HepG2 (cell line): ENCODE results near the gene RBM6. TPM values are rescaled to one million over a fixed set of nuclear protein-coding genes. Genes with fewer than 3 reads are reported as not detected.
A peak's percentile ranks its signal among the peaks of the same experiment; 100 is the strongest.

Experiments
- ATAC-seq: fragments of 200-7000 bp; cut with Tn5 transposase; 3 replicates; pipeline ENCODE4 v1.9.1; 2020; ENCODE audit warnings: mild to moderate bottlenecking, moderate library complexity
- BruUV-seq: library from RNA; stranded (reverse); fragments of 400-500 nt; replicated peaks from 2 replicates; lab custom pipeline; 2021; lab: Mats Ljungman, UMichigan
- CTCF ChIA-PET: fragments of 300-600 bp; formaldehyde crosslinking; extraction: SDS; loops from one replicate; lab custom pipeline; 2021; ENCODE audit warnings: low total read pairs, inconsistent platforms, low intra/inter-chr PET ratio; lab: Yijun Ruan, JAX
- POLR2A ChIA-PET: fragments of 350-600 bp; sonication (Branson Sonifier 250); formaldehyde crosslinking; loops from one replicate; lab custom pipeline; 2020; ENCODE audit warnings: antibody characterized with exemption, inconsistent platforms; lab: Yijun Ruan, JAX
- DNase-seq: peaks from one replicate; pipeline ENCODE4 v3.0.0-alpha.2; 2015; ENCODE audit warnings: low spot score
- FAIRE-seq: peaks from 3 replicates; lab custom pipeline; 2011; peaks lifted over from hg19 to GRCh38; lab: Jason Lieb, UNC
- H2AFZ ChIP-seq: one replicate; pipeline ENCODE4 v1.6.1; 2011; ENCODE audit warnings: low read length, inconsistent platforms
- H3K27ac ChIP-seq: fragments of 300-600 bp; 3 replicates; pipeline ENCODE4 v1.8.0; 2011; ENCODE audit warnings: mixed run types, mild to moderate bottlenecking, mixed read lengths, low read length, inconsistent platforms; ENCODE audit not compliant: insufficient read depth; ENCODE audit errors: extremely low read length
- H3K27me3 ChIP-seq, 2 experiments: fragments of 200-600 bp in 1 of 2; 2 replicates in 1 of 2; 3 replicates in 1 of 2; pipeline versions ENCODE4 v1.6.0 to v1.8.0; 2011; ENCODE audit warnings: low read length in 2 of 2, mild to moderate bottlenecking in 2 of 2, moderate library complexity in 2 of 2, inconsistent platforms in 1 of 2; ENCODE audit not compliant: insufficient read depth in 2 of 2, control insufficient read depth in 1 of 2
- H3K36me3 ChIP-seq, 2 experiments: fragments of 200-600 bp in 1 of 2; replicated peaks in 1 of 2; 2 replicates in 1 of 2; 3 replicates in 1 of 2; pipeline versions ENCODE4 v1.5.1 to v1.8.0; 2011; ENCODE audit warnings: low read length in 2 of 2, inconsistent platforms in 1 of 2; ENCODE audit not compliant: insufficient read depth in 2 of 2, control insufficient read depth in 1 of 2
- H3K4me1 ChIP-seq: 2 replicates; pipeline ENCODE4 v1.5.1; 2012; ENCODE audit warnings: low read length, inconsistent platforms; ENCODE audit not compliant: insufficient read depth
- H3K4me2 ChIP-seq: 2 replicates; pipeline ENCODE4 v1.6.0; 2011; ENCODE audit warnings: low read depth, low read length, inconsistent platforms
- H3K4me3 ChIP-seq, 3 experiments: fragments of 200-600 bp in 1 of 3; sonication (generic), shearing (Covaris generic) in 1 of 3; replicated peaks in 1 of 3; 2 replicates each; pipeline ENCODE4 v1.5.1; 2011 to 2016; ENCODE audit warnings: low read length in 3 of 3, inconsistent platforms in 2 of 3, low read depth in 2 of 3, mild to moderate bottlenecking in 2 of 3, control low read depth in 1 of 3, mixed read lengths in 1 of 3; ENCODE audit not compliant: insufficient read depth in 1 of 3
- H3K79me2 ChIP-seq: one replicate; pipeline ENCODE4 v1.6.1; 2011; ENCODE audit warnings: low read length, inconsistent platforms; ENCODE audit not compliant: insufficient read depth
- H3K9ac ChIP-seq: 2 replicates; pipeline ENCODE4 v1.6.0; 2011; ENCODE audit warnings: mild to moderate bottlenecking, low read depth, low read length, inconsistent platforms; ENCODE audit not compliant: insufficient read depth
- H3K9me3 ChIP-seq: 2 replicates; pipeline ENCODE4 v1.5.1; 2012; ENCODE audit warnings: mild to moderate bottlenecking, low read length
- H4K20me1 ChIP-seq: 2 replicates; pipeline ENCODE4 v1.6.0; 2011; ENCODE audit warnings: inconsistent platforms, mild to moderate bottlenecking, low read length, moderate library complexity; ENCODE audit not compliant: insufficient read depth
- BORCS8-MEF2B ChIP-seq: sonication (generic); formaldehyde crosslinking; IDR thresholded peaks from 2 replicates; pipeline ENCODE4 v1.8.0; 2022; ENCODE audit warnings: mild to moderate bottlenecking, missing genetic modification reagents
- CEBPG ChIP-seq: IDR thresholded peaks from 2 replicates; pipeline ENCODE4 v1.6.1; 2016
- ELK4 ChIP-seq: sonication (generic); formaldehyde crosslinking; IDR thresholded peaks from 2 replicates; pipeline ENCODE4 v1.9.0; 2021; ENCODE audit warnings: missing genetic modification reagents, borderline replicate concordance
- JUN ChIP-seq: sonication (generic); formaldehyde crosslinking; IDR thresholded peaks from 2 replicates; pipeline ENCODE4 v1.4.0; 2020; ENCODE audit warnings: mild to moderate bottlenecking, missing genetic modification reagents
- TFDP1 ChIP-seq: IDR thresholded peaks from 2 replicates; pipeline ENCODE4 v1.6.1; 2016; ENCODE audit warnings: missing compliant biosample characterization, missing genetic modification reagents, borderline replicate concordance
- ZFP41 ChIP-seq: sonication (generic); formaldehyde crosslinking; IDR thresholded peaks from 2 replicates; pipeline ENCODE4 v1.4.0; 2020; ENCODE audit warnings: mild to moderate bottlenecking, missing genetic modification reagents, borderline replicate concordance
- ZKSCAN5 ChIP-seq: sonication (generic); formaldehyde crosslinking; IDR thresholded peaks from 2 replicates; pipeline ENCODE4 v1.5.1; 2020; ENCODE audit warnings: mild to moderate bottlenecking, missing genetic modification reagents
- ZNF224 ChIP-seq: sonication (generic); formaldehyde crosslinking; IDR thresholded peaks from 2 replicates; pipeline ENCODE4 v1.5.0; 2020; ENCODE audit warnings: mild to moderate bottlenecking, missing genetic modification reagents
- ZNF296 ChIP-seq: sonication (generic); formaldehyde crosslinking; conservative IDR thresholded peaks from 2 replicates; pipeline ENCODE4 v1.5.0; 2020; ENCODE audit warnings: mild to moderate bottlenecking, missing genetic modification reagents
- WGBS: methylation state at CpG from one replicate; pipeline ENCODE4 v1.1.6; 2017; ENCODE audit warnings: low lambda C conversion rate; 5-methylcytosine and 5-hydroxymethylcytosine counted together
- in situ Hi-C: cut with HindIII; loops from 2 replicates; pipeline ENCODE4 v1.10.0; 2017; ENCODE audit warnings: low pct_unique_long_range_greater_than_20kb; ENCODE audit not compliant: extremely low pct_ligation_motif_present
- intact Hi-C: fragments of 100-400 bp; cut with micrococcal nuclease; formaldehyde crosslinking; loops from one replicate; pipeline ENCODE4 v1.10.0; 2022; ENCODE audit not compliant: unreplicated experiment
- polyA plus RNA-seq, 8 experiments: library from polyadenylated mRNA; depleted of rRNA in 3 of 8; stranded (reverse) in 7 of 8; unstranded in 1 of 8; fragments of >200 nt; fragmentation: Illumina TruSeq in 4 of 8; extraction: Trizol in 4 of 8; gene quantifications; 2 replicates each; pipeline versions ENCODE4 v1.2.1 to v1.2.3, GENCODE V29; 2011 to 2016; ENCODE audit warnings: low read depth in 4 of 8, missing spikeins in 1 of 8, mixed read lengths in 1 of 8; ENCODE audit not compliant: insufficient read depth in 1 of 8
- total RNA-seq, 5 experiments: library from RNA; depleted of rRNA; stranded (reverse); fragments of >200 nt; fragmentation: Illumina TruSeq; extraction: Trizol; gene quantifications; 2 replicates each; pipeline ENCODE4 v1.2.3, GENCODE V29; 2016; ENCODE audit warnings: low read depth in 1 of 5

The RBM6 gene
- total and polyA plus RNA-seq, 2 of the 13 experiments (the other 11 are each of a cell fraction or from before 2014, with no cell fraction given): 72.7 to 86.1 TPM

- TF ChIP-seq BORCS8-MEF2B (CRISPR knock-in tag): peak; percentile 36; the same call in 1 of the 2 replicates
- TF ChIP-seq TFDP1 (CRISPR knock-in tag): no peak
- no peak for TF ChIP-seq ZNF224 (CRISPR knock-in tag)
- peak; percentile 31; the same call in 1 of the 2 replicates for TF ChIP-seq CEBPG (CRISPR knock-in tag)
- TF ChIP-seq ZFP41 (CRISPR knock-in tag): no peak
- no peak for TF ChIP-seq JUN
- TF ChIP-seq ZNF296: no peak
- no peak for TF ChIP-seq ZKSCAN5
- TF ChIP-seq, all 625 proteins: peak for 19
These were observed 33.7 kb upstream of the RBM6 start (continued) for GRCh38 chr3:49906073-49906743.

- ATAC-seq (no peak), FAIRE-seq (no peak), DNase-seq (no peak)
- intact Hi-C loops (no loop called here), in situ Hi-C loops (loop anchor here (5.0 to 10.0 kb wide), 3 partner anchors 66 to 206 kb away; partner anchors contain the start of gene INKA1)
- H3K4me3 ChIP-seq: no peak overlapping the region
- CTCF ChIA-PET: no interaction called here
- TF ChIP-seq ELK4 (CRISPR knock-in tag): no peak
- H3K27me3 ChIP-seq: no peaks in the 10 kb centered on the region
- 90% methylated on average over 14 of the region's 14 CpGs for WGBS
- POLR2A ChIA-PET: no interaction called here
- H3K9me3 ChIP-seq: no peaks in the 10 kb centered on the region
- H3K27ac ChIP-seq: no peak overlapping the region
- peaks cover 18% of the 10 kb centered on the region for H3K4me1 ChIP-seq
- no peak overlapping the region for H2AFZ ChIP-seq
- no peak overlapping the region for H3K4me2 ChIP-seq
- BruUV-seq: no TSS peak
- H4K20me1 ChIP-seq: no peaks in the 10 kb centered on the region
- H3K79me2 ChIP-seq: no peaks in the 10 kb centered on the region
- H3K9ac ChIP-seq: no peak overlapping the region
- no peaks in the 10 kb centered on the region; a peak in 2 of 5 replicates for H3K36me3 ChIP-seq
These were observed 31.4 kb upstream of the RBM6 start for GRCh38 chr3:49908373-49909199.
